Measurements from ENCODE around the gene GPR62.

The GPR62 gene

GRCh38 chr3:51984269-51984647, 29.1 kb downstream of the GPR62 start:
- no peak overlapping the region for H2AFZ ChIP-seq (ENCODE audit: low read length)
- H3K9me3 ChIP-seq (ENCODE audit: insufficient read depth, low read depth, low read length) = no peaks in the 10 kb centered on the region
- H4K20me1 ChIP-seq (ENCODE audit: insufficient read depth, low read length, poor library complexity, severe bottlenecking) = no peaks in the 10 kb centered on the region
- no peak for TF ChIP-seq EZH2phosphoT487 (IDR thresholded peaks at IDR 0.05; ENCODE audit: borderline replicate concordance)
- TF ChIP-seq, protein P1, sequence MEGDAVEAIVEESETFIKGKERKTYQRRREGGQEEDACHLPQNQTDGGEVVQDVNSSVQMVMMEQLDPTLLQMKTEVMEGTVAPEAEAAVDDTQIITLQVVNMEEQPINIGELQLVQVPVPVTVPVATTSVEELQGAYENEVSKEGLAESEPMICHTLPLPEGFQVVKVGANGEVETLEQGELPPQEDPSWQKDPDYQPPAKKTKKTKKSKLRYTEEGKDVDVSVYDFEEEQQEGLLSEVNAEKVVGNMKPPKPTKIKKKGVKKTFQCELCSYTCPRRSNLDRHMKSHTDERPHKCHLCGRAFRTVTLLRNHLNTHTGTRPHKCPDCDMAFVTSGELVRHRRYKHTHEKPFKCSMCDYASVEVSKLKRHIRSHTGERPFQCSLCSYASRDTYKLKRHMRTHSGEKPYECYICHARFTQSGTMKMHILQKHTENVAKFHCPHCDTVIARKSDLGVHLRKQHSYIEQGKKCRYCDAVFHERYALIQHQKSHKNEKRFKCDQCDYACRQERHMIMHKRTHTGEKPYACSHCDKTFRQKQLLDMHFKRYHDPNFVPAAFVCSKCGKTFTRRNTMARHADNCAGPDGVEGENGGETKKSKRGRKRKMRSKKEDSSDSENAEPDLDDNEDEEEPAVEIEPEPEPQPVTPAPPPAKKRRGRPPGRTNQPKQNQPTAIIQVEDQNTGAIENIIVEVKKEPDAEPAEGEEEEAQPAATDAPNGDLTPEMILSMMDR (conservative IDR thresholded peaks at IDR 0.05; ENCODE audit: low read length) = no peak
- H3K79me2 ChIP-seq (ENCODE audit: insufficient read depth, low read length) = peaks cover 16% of the 10 kb centered on the region; the same call in 1 of the 2 replicates
- H3F3A ChIP-seq (ENCODE audit: low read depth) = peaks cover 5% of the 10 kb centered on the region
- peak overlapping the region; percentile 95 for H3K4me2 ChIP-seq (ENCODE audit: low read depth, low read length, poor library complexity, severe bottlenecking)
- no peaks in the 10 kb centered on the region for H3K27me3 ChIP-seq (ENCODE audit: insufficient read depth, low read length, poor library complexity, severe bottlenecking)
- H3K36me3 ChIP-seq (ENCODE audit: insufficient read depth, low read length) = no peaks in the 10 kb centered on the region
- H3K9ac ChIP-seq (ENCODE audit: low read depth, low read length, poor library complexity, severe bottlenecking) = peak overlapping the region; percentile 82
- peak overlapping the region; percentile 93 for H3K4me3 ChIP-seq (ENCODE audit: low read length, poor library complexity, severe bottlenecking)
- H3K9me2 ChIP-seq (replicated peaks; ENCODE audit: low read depth, low read length) = no peaks in the 10 kb centered on the region
- H3K4me1 ChIP-seq (ENCODE audit: insufficient read depth, low read length, poor library complexity, severe bottlenecking) = peaks cover 16% of the 10 kb centered on the region

GRCh38 chr3:51985063-51985462, 29.9 kb downstream of the GPR62 start:
- Histone ChIP-seq H3K27me3 (ENCODE audit: insufficient read depth, low read length, poor library complexity, severe bottlenecking) (no peaks in the 10 kb centered on the region), H3K9ac (ENCODE audit: low read depth, low read length, poor library complexity, severe bottlenecking) (no peak overlapping the region), H4K20me1 (ENCODE audit: insufficient read depth, low read length, poor library complexity, severe bottlenecking) (no peaks in the 10 kb centered on the region), H2AFZ (ENCODE audit: low read length) (no peak overlapping the region), H3K4me2 (ENCODE audit: low read depth, low read length, poor library complexity, severe bottlenecking) (no peak overlapping the region), H3K9me3 (ENCODE audit: insufficient read depth, low read depth, low read length) (no peaks in the 10 kb centered on the region), H3K4me1 (ENCODE audit: insufficient read depth, low read length, poor library complexity, severe bottlenecking) (peaks cover 16% of the 10 kb centered on the region), H3K4me3 (ENCODE audit: low read length, poor library complexity, severe bottlenecking) (no peak overlapping the region), H3K9me2 (replicated peaks; ENCODE audit: low read depth, low read length) (no peaks in the 10 kb centered on the region), H3K36me3 (ENCODE audit: insufficient read depth, low read length) (no peaks in the 10 kb centered on the region), H3F3A (ENCODE audit: low read depth) (peaks cover 5% of the 10 kb centered on the region), H3K79me2 (ENCODE audit: insufficient read depth, low read length) (peaks cover 16% of the 10 kb centered on the region; the same call in 1 of the 2 replicates)
- no peak for TF ChIP-seq EZH2phosphoT487 (IDR thresholded peaks at IDR 0.05; ENCODE audit: borderline replicate concordance)
- TF ChIP-seq, protein P1 (conservative IDR thresholded peaks at IDR 0.05; ENCODE audit: low read length) = no peak

- Histone ChIP-seq H3K79me2 (ENCODE audit: insufficient read depth, low read length) (peaks cover 10% of the 10 kb centered on the region; the same call in 1 of the 2 replicates), H3K4me2 (ENCODE audit: low read depth, low read length, poor library complexity, severe bottlenecking) (no peak overlapping the region), H3K4me3 (ENCODE audit: low read length, poor library complexity, severe bottlenecking) (no peak overlapping the region), H3K27me3 (ENCODE audit: insufficient read depth, low read length, poor library complexity, severe bottlenecking) (no peaks in the 10 kb centered on the region), H2AFZ (ENCODE audit: low read length) (no peak overlapping the region), H3K4me1 (ENCODE audit: insufficient read depth, low read length, poor library complexity, severe bottlenecking) (peaks cover 16% of the 10 kb centered on the region), H3K9ac (ENCODE audit: low read depth, low read length, poor library complexity, severe bottlenecking) (no peak overlapping the region), H4K20me1 (ENCODE audit: insufficient read depth, low read length, poor library complexity, severe bottlenecking) (peaks cover 1% of the 10 kb centered on the region), H3K36me3 (ENCODE audit: insufficient read depth, low read length) (no peaks in the 10 kb centered on the region), H3K9me3 (ENCODE audit: insufficient read depth, low read depth, low read length) (no peaks in the 10 kb centered on the region), H3F3A (ENCODE audit: low read depth) (peaks cover 5% of the 10 kb centered on the region), H3K9me2 (replicated peaks; ENCODE audit: low read depth, low read length) (no peaks in the 10 kb centered on the region)
- no peak for TF ChIP-seq EZH2phosphoT487 (IDR thresholded peaks at IDR 0.05; ENCODE audit: borderline replicate concordance)
- TF ChIP-seq, protein P1 (conservative IDR thresholded peaks at IDR 0.05; ENCODE audit: low read length) = no peak
Observed at GRCh38 chr3:51986010-51986947, 31.1 kb downstream of the GPR62 start.

All from Loucy (cell line).